Hypothalamus (tissue), 51 donors: Measurements from ENCODE around the gene TAS2R16.
"Not testable (repeated sequence)": the region's sequence is repeated elsewhere in the genome, so short reads cannot be mapped to it uniquely, and the experiment has no call there.

Source experiments
- DNase-seq, 51 donors: peaks; one replicate each; lab custom pipeline; 2025; lab: John Stamatoyannopoulos, UW

Gene TAS2R16

GRCh38 chr7:122974229-122974628 is 21.3 kb downstream of the TAS2R16 start:
- DNase-seq, result no peak

- DNase-seq, result no peak
Measured at GRCh38 chr7:122972056-122972455, 23.4 kb downstream of the TAS2R16 start.

- no peak for DNase-seq
Measured at GRCh38 chr7:122970740-122971725, 24.5 kb downstream of the TAS2R16 start.

GRCh38 chr7:122968389-122968788 is 27.1 kb downstream of the TAS2R16 start:
- DNase-seq, result no peak

- DNase-seq, result no peak
Measured at GRCh38 chr7:122965306-122965705, 30.2 kb downstream of the TAS2R16 start.

GRCh38 chr7:122953678-122954077 is 41.8 kb downstream of the TAS2R16 start:
- not testable (repeated sequence) for DNase-seq

- DNase-seq, result no peak
Measured at GRCh38 chr7:122951006-122951405, 44.5 kb downstream of the TAS2R16 start.

- DNase-seq, result no peak
Measured at GRCh38 chr7:122949186-122949585, 46.3 kb downstream of the TAS2R16 start.
